H1 (cell line): ENCODE results near the gene CMTM3. TPM values are rescaled to one million over a fixed set of nuclear protein-coding genes. Genes with fewer than 3 reads are reported as not detected.

Source experiments
- ASH2L ChIP-seq: fragments of 200-600, 300-600 bp; sonication (generic); IDR thresholded peaks from one replicate; pipeline ENCODE4 v1.7.1; 2017; ENCODE audit warnings: low read length
- ATF2 ChIP-seq: IDR thresholded peaks from 2 replicates; pipeline ENCODE4 v1.6.1; 2012; ENCODE audit warnings: low read length, inconsistent platforms
- CEBPB ChIP-seq: IDR thresholded peaks from 2 replicates; pipeline ENCODE4 v1.6.1; 2012; ENCODE audit warnings: low read depth, low read length
- CHD2 ChIP-seq: IDR thresholded peaks from 2 replicates; pipeline ENCODE4 v1.6.1; 2012; ENCODE audit warnings: low read length, improper control_type of control experiment
- CREB1 ChIP-seq: IDR thresholded peaks from 2 replicates; pipeline ENCODE4 v1.6.1; 2012; ENCODE audit warnings: inconsistent platforms
- CTCF ChIP-seq, 3 experiments: IDR thresholded peaks; 1 replicate in 2 of 3; 2 replicates in 1 of 3; pipeline versions ENCODE4 v1.5.1 to v1.6.1; 2011; ENCODE audit warnings: low read length in 3 of 3, mild to moderate bottlenecking in 3 of 3, inconsistent platforms in 2 of 3, low read depth in 1 of 3, moderate library complexity in 1 of 3; ENCODE audit not compliant: insufficient read depth in 1 of 3; ENCODE audit errors: control extremely low read depth in 1 of 3
- FOSL1 ChIP-seq: IDR thresholded peaks from 2 replicates; pipeline ENCODE4 v1.6.1; 2011; ENCODE audit warnings: mild to moderate bottlenecking, low read depth, low read length, moderate library complexity; ENCODE audit not compliant: insufficient read depth
- HDAC2 ChIP-seq, 2 experiments: fragments of 300-600 bp in 1 of 2; sonication (generic) in 1 of 2; IDR thresholded peaks; 2 replicates each; pipeline ENCODE4 v1.6.1; 2011 to 2012; ENCODE audit warnings: low read depth in 2 of 2, low read length in 2 of 2, mild to moderate bottlenecking in 2 of 2, moderate library complexity in 2 of 2, borderline replicate concordance in 1 of 2, inconsistent platforms in 1 of 2
- JUN ChIP-seq: IDR thresholded peaks from 2 replicates; pipeline ENCODE4 v1.6.1; 2011; ENCODE audit warnings: low read depth, mild to moderate bottlenecking, improper control_type of control experiment, low read length
- MAX ChIP-seq: IDR thresholded peaks from 2 replicates; pipeline ENCODE4 v1.6.1; 2012; ENCODE audit warnings: inconsistent platforms
- SAP30 ChIP-seq: fragments of 300-600 bp; sonication (generic); IDR thresholded peaks from 2 replicates; pipeline ENCODE4 v1.7.1; 2012; ENCODE audit warnings: low read length, moderate library complexity, mild to moderate bottlenecking, inconsistent platforms; ENCODE audit not compliant: insufficient read depth, insufficient replicate concordance
- SP1 ChIP-seq: IDR thresholded peaks from 2 replicates; pipeline ENCODE4 v1.6.1; 2011; ENCODE audit warnings: low read depth, low read length
- SP4 ChIP-seq: IDR thresholded peaks from 2 replicates; pipeline ENCODE4 v1.6.1; 2012; ENCODE audit warnings: low read length, inconsistent platforms
- TEAD4 ChIP-seq: IDR thresholded peaks from 2 replicates; pipeline ENCODE4 v1.6.1; 2012; ENCODE audit warnings: low read depth, low read length, inconsistent platforms, mixed read lengths
- YY1 ChIP-seq: IDR thresholded peaks from 2 replicates; pipeline ENCODE4 v1.6.1; 2011; ENCODE audit warnings: low read depth, mild to moderate bottlenecking, low read length
- polyA plus RNA-seq, 7 experiments: library from polyadenylated mRNA; depleted of rRNA in 3 of 7; stranded (reverse) in 5 of 7; unstranded in 2 of 7; fragments of >200 nt in 5 of 7; fragments of 200-250 nt in 2 of 7; gene quantifications; 1 replicate in 5 of 7; 2 replicates in 1 of 7; 4 replicates in 1 of 7; pipeline versions ENCODE4 v1.2.1 to v1.2.3, GENCODE V29; 2011 to 2013; ENCODE audit warnings: missing spikeins in 2 of 7, mixed read lengths in 2 of 7
- total RNA-seq: library from RNA; stranded (reverse); fragmentation: NEBNext Ultra II Directional; extraction: Animal tissue kit (Norgen Biotek cat#: 25700); gene quantifications from 2 replicates; pipeline ENCODE4 v1.2.1, GENCODE V29; 2021

Gene CMTM3
- total and polyA plus RNA-seq, 2 of the 8 experiments (the other 6 are each of a cell fraction or from before 2014, with no cell fraction given): 24.7 to 24.8 TPM

- TF ChIP-seq CREB1 (peak; percentile 18; the same call in 1 of the 2 replicates), HDAC2 (IDR thresholded peaks at IDR 0.05; ENCODE audit: borderline replicate concordance in 1 of 2, low read depth in 2 of 2, low read length in 2 of 2) (no peak), ATF2 (peak; percentile 64; the same call in 1 of the 2 replicates), MAX (peak; percentile 96), JUN (no peak), ASH2L (peak; percentile 25), FOSL1 (no peak), SP1 (no peak), SP4 (no peak), SAP30 (peak; percentile 50), CEBPB (no peak), YY1 (peak; percentile 28; the same call in 1 of the 2 replicates), CHD2 (no peak), CTCF (IDR thresholded peaks at IDR 0.05; ENCODE audit: control extremely low read depth in 1 of 3, insufficient read depth in 1 of 3, low read depth in 1 of 3, low read length in 3 of 3) (peak; percentile 79 to 94 (median 92)), TEAD4 (peak; percentile 88)
- TF ChIP-seq, all 59 proteins: peak for 15
Observed at GRCh38 chr16:66608241-66609138, 4.0 kb downstream of the CMTM3 start (continued).
